ENCODE results near the gene FBXL17. TPM values are rescaled to one million over a fixed set of nuclear protein-coding genes. Genes with fewer than 3 reads are reported as not detected.

FBXL17 gene
- total and polyA plus RNA-seq, 3 experiments from 2014 or later, result 6.4 to 8.2 (median 6.9) TPM

DNA sequence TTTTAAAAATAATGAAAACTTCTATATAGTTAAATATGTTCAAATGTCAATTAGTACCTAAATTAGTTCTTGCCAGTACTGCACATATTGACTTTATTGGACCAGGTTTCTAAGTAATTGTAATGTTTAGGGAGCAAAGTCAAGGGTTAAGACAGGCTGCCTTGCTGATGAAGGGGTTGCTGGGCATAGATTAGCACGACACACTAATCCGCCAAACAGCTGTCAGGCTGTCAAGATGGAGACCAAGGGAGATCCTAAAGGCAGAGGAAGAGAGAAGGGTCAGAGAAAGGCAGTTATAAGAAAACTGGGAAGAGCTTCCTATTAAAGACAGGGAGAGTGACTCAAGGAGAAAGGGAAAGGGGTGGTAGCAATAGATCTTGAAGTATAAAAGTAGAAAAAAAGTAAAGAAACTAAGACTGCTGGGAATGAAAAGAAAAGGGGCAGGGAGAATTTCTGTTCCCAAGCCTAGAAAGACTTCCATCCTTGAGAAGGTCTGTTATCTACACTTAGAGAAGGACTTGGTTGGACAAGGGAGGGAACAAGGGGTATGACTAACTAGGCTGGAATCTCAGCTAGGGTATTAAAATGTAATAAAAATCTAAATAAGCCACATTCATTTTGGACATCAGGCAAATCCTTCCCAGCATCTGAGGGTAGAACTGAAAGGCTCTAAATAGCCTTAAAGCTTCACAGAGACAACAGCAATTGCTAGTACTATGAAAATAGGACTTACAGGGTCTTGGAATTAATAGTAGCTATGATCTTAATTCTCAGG lies 188.7 kb downstream of the FBXL17 start:
- Histone ChIP-seq H3K4me3 (ENCODE audit: low read length) (no peak overlapping the region), H3K4me1 (ENCODE audit: insufficient read depth, low read length) (no peaks in the 10 kb centered on the region), H3K9me3 (ENCODE audit: low read length) (no peaks in the 10 kb centered on the region), H3K27me3 (ENCODE audit: insufficient read depth, low read length, poor library complexity, severe bottlenecking) (no peaks in the 10 kb centered on the region), H3K36me3 (ENCODE audit: insufficient read depth, low read length) (no peaks in the 10 kb centered on the region), H3K27ac (ENCODE audit: low read depth, low read length) (no peak overlapping the region)
- H3K9me3 Mint-ChIP-seq, result no peaks in the 10 kb centered on the region
- no peaks in the 10 kb centered on the region for H3K27me3 Mint-ChIP-seq
- H3K36me3 Mint-ChIP-seq, result peaks cover 3 to 12% (median 8%) of the 10 kb centered on the region in 3 donors
- ChIA-PET CTCF (interaction anchor here (1.1 kb wide), 1 partner anchor 67 kb away, joined by 4 read pairs; no protein-coding TSS in a partner anchor), POLR2A (no interaction called here)
- H3K4me1 Mint-ChIP-seq, result no peaks in the 10 kb centered on the region
- no peak overlapping the region for H3K4me3 Mint-ChIP-seq
- no peak for DNase-seq
- H3K27ac Mint-ChIP-seq, result no peak overlapping the region

DNA sequence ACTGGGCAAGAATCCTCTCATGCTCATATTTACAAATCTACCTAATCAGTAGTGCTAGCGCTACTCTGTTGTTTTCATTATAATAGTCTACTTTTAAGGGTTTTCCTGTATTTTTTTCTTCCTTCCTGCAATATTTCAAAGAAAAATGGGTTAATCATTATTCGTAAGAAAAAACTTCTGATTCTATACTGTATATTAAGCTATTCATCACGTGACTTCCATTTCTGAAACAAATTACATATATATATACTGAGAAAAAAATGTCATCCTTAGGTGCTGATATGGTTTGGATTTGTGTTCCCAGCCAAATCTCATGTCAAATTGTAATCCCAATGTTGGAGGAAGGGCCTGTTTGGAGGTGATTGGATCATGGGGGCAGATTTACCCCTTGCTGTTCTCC lies 197.0 kb downstream of the FBXL17 start:
- no peak overlapping the region for H3K4me3 ChIP-seq (ENCODE audit: low read length)
- no peak for DNase-seq
- POLR2A ChIA-PET, result no interaction called here
- CTCF ChIA-PET, result no interaction called here
- H3K9me3 Mint-ChIP-seq, result no peaks in the 10 kb centered on the region
- H3K27me3 Mint-ChIP-seq, result no peaks in the 10 kb centered on the region
- H3K27ac Mint-ChIP-seq, result no peak overlapping the region
- H3K27ac ChIP-seq (ENCODE audit: low read depth, low read length), result no peak overlapping the region
- no peak overlapping the region for H3K4me3 Mint-ChIP-seq
- no peaks in the 10 kb centered on the region for H3K4me1 Mint-ChIP-seq
- no peaks in the 10 kb centered on the region for H3K36me3 ChIP-seq (ENCODE audit: insufficient read depth, low read length)
- peaks cover 13 to 28% (median 14%) of the 10 kb centered on the region in 3 donors for H3K36me3 Mint-ChIP-seq
- no peaks in the 10 kb centered on the region for H3K27me3 ChIP-seq (ENCODE audit: insufficient read depth, low read length, poor library complexity, severe bottlenecking)
- H3K4me1 ChIP-seq (ENCODE audit: insufficient read depth, low read length), result no peaks in the 10 kb centered on the region
- H3K9me3 ChIP-seq (ENCODE audit: low read length), result no peaks in the 10 kb centered on the region

DNA sequence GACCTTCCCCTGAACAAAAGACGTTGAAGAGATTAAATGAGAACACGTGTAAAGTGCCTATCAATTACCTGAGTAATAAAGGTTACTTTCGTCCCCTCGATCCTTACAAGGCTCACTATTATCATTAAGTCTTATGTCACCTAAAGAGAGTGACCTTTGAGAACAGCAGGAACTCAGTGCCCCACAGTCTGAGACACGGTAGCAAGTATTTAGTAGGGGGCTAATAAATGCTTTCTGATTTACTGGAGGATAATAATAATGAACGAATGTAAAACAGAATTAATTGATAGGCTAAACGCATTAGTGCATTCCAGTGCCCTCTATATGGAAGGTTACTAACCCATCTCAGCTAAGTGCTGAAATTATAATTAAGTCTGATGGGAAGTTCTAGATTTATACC lies 199.9 kb downstream of the FBXL17 start:
- Histone ChIP-seq H3K4me3 (ENCODE audit: low read length) (no peak overlapping the region), H3K36me3 (ENCODE audit: insufficient read depth, low read length) (no peaks in the 10 kb centered on the region), H3K9me3 (ENCODE audit: low read length) (no peaks in the 10 kb centered on the region), H3K27me3 (ENCODE audit: insufficient read depth, low read length, poor library complexity, severe bottlenecking) (no peaks in the 10 kb centered on the region), H3K4me1 (ENCODE audit: insufficient read depth, low read length) (no peaks in the 10 kb centered on the region), H3K27ac (ENCODE audit: low read depth, low read length) (no peak overlapping the region)
- POLR2A ChIA-PET, result no interaction called here
- no peaks in the 10 kb centered on the region for H3K27me3 Mint-ChIP-seq
- no peak overlapping the region for H3K4me3 Mint-ChIP-seq
- H3K4me1 Mint-ChIP-seq, result no peaks in the 10 kb centered on the region
- no peak for DNase-seq
- CTCF ChIA-PET, result no interaction called here
- no peaks in the 10 kb centered on the region for H3K9me3 Mint-ChIP-seq
- no peak overlapping the region for H3K27ac Mint-ChIP-seq
- peaks cover 9 to 21% (median 14%) of the 10 kb centered on the region in 3 donors for H3K36me3 Mint-ChIP-seq

DNA sequence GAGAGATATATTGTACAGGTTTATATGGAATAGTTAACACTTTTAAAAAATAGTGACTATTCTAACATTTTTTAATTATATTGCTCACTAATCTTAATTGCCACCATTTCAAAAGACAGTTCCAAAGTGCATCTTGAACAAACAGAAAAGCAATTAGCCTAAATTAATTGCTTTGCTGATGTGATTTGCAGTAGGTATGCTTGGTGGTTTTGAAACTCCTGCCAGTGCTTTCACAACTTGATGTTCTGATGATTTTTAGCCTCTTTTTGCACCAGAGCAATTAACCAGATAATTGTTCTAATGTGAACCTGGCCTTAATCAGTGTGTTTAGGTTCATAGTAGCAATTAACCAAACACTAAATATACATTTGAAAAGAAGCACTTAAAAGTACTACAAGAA lies 207.6 kb downstream of the FBXL17 start:
- no peak overlapping the region for H3K4me3 ChIP-seq (ENCODE audit: low read length)
- no peaks in the 10 kb centered on the region for H3K27me3 Mint-ChIP-seq
- H3K9me3 Mint-ChIP-seq, result no peaks in the 10 kb centered on the region
- no peaks in the 10 kb centered on the region for H3K4me1 Mint-ChIP-seq
- H3K27ac ChIP-seq (ENCODE audit: low read depth, low read length), result no peak overlapping the region
- H3K36me3 Mint-ChIP-seq, result peaks cover 11 to 20% (median 15%) of the 10 kb centered on the region in 3 donors
- DNase-seq, result no peak
- no peaks in the 10 kb centered on the region for H3K27me3 ChIP-seq (ENCODE audit: insufficient read depth, low read length, poor library complexity, severe bottlenecking)
- ChIA-PET POLR2A (no interaction called here), CTCF (no interaction called here)
- no peak overlapping the region for H3K27ac Mint-ChIP-seq
- H3K9me3 ChIP-seq (ENCODE audit: low read length), result no peaks in the 10 kb centered on the region
- no peaks in the 10 kb centered on the region for H3K4me1 ChIP-seq (ENCODE audit: insufficient read depth, low read length)
- no peak overlapping the region for H3K4me3 Mint-ChIP-seq
- no peaks in the 10 kb centered on the region for H3K36me3 ChIP-seq (ENCODE audit: insufficient read depth, low read length)

DNA sequence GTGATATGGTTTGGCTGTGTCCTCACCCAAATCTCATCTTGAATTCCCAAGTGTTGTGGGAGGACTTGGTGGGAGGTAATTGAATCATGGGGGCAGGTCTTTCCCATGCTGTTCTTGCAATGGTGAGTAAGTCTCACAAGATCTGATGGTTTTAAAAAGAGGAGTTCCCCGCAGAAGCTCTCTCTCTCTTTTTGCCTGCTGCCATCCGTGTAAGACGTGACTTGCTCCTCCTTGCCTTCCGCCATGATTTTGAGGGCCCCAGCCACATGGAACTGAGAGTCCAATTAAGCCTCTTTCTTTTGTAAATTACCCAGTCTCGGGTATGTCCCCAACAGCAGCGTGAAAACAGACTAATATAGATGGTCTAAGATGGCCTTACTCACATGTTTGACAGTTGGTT lies 210.1 kb downstream of the FBXL17 start:
- H3K9me3 ChIP-seq (ENCODE audit: low read length), result no peaks in the 10 kb centered on the region
- Mint-ChIP-seq H3K27ac (no peak overlapping the region), H3K4me3 (no peak overlapping the region), H3K4me1 (no peaks in the 10 kb centered on the region), H3K9me3 (no peaks in the 10 kb centered on the region), H3K27me3 (no peaks in the 10 kb centered on the region), H3K36me3 (peaks cover 11 to 23% (median 15%) of the 10 kb centered on the region in 3 donors)
- no peaks in the 10 kb centered on the region for H3K36me3 ChIP-seq (ENCODE audit: insufficient read depth, low read length)
- ChIA-PET CTCF (no interaction called here), POLR2A (no interaction called here)
- H3K27me3 ChIP-seq (ENCODE audit: insufficient read depth, low read length, poor library complexity, severe bottlenecking), result no peaks in the 10 kb centered on the region
- DNase-seq, result no peak
- H3K27ac ChIP-seq (ENCODE audit: low read depth, low read length), result no peak overlapping the region
- no peaks in the 10 kb centered on the region for H3K4me1 ChIP-seq (ENCODE audit: insufficient read depth, low read length)
- no peak overlapping the region for H3K4me3 ChIP-seq (ENCODE audit: low read length)

DNA sequence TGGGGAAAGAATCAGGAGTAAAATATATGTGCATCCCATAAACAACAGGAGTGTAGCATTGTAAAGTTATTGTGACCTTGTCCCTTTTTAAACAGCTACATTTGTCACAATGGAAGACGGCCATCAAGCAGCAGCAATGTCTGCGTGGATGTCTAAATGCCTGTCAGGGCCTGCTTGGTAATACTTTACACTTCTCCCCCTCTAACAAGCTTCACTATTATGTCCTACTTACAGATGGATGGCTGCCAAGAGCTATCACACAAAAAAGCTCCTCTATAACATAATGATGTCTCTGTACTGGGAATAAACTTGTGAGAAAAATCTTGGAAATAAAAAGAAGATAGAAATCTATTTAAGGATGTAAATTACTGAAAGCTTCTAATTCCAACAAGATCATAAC lies 213.0 kb downstream of the FBXL17 start:
- ChIA-PET POLR2A (no interaction called here), CTCF (no interaction called here)
- H3K36me3 Mint-ChIP-seq, result peaks cover 11 to 18% (median 12%) of the 10 kb centered on the region in 3 donors
- Histone ChIP-seq H3K4me3 (ENCODE audit: low read length) (no peak overlapping the region), H3K27me3 (ENCODE audit: insufficient read depth, low read length, poor library complexity, severe bottlenecking) (no peaks in the 10 kb centered on the region), H3K9me3 (ENCODE audit: low read length) (no peaks in the 10 kb centered on the region), H3K4me1 (ENCODE audit: insufficient read depth, low read length) (no peaks in the 10 kb centered on the region), H3K27ac (ENCODE audit: low read depth, low read length) (no peak overlapping the region), H3K36me3 (ENCODE audit: insufficient read depth, low read length) (no peaks in the 10 kb centered on the region)
- H3K4me1 Mint-ChIP-seq, result no peaks in the 10 kb centered on the region
- no peak overlapping the region for H3K4me3 Mint-ChIP-seq
- no peak for DNase-seq
- H3K9me3 Mint-ChIP-seq, result no peaks in the 10 kb centered on the region
- no peaks in the 10 kb centered on the region for H3K27me3 Mint-ChIP-seq
- H3K27ac Mint-ChIP-seq, result no peak overlapping the region

DNA sequence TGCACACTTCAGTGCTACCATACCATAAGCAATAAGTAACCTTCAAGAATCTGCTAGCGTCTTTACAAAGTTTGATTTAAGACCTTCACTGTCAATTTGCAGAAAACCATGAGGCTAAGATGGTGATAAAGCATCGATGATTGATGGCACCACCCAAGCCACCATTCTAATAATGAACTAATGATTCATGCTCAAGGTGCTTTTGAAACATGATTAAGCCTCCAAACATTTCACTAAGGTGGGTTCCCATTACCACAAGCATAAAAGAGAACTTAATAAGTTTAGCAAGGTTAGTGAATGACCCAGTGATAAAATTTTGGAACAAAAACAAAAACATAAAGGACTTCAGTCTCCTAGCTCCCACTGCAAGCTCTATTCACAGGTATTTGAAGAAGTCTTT lies 214.7 kb downstream of the FBXL17 start:
- Mint-ChIP-seq H3K4me3 (no peak overlapping the region), H3K4me1 (no peaks in the 10 kb centered on the region), H3K27me3 (no peaks in the 10 kb centered on the region), H3K9me3 (no peaks in the 10 kb centered on the region), H3K27ac (no peak overlapping the region), H3K36me3 (peaks cover 8 to 18% (median 11%) of the 10 kb centered on the region in 3 donors)
- DNase-seq, result no peak
- no peaks in the 10 kb centered on the region for H3K36me3 ChIP-seq (ENCODE audit: insufficient read depth, low read length)
- H3K4me1 ChIP-seq (ENCODE audit: insufficient read depth, low read length), result no peaks in the 10 kb centered on the region
- ChIA-PET POLR2A (no interaction called here), CTCF (no interaction called here)
- no peaks in the 10 kb centered on the region for H3K9me3 ChIP-seq (ENCODE audit: low read length)
- no peak overlapping the region for H3K4me3 ChIP-seq (ENCODE audit: low read length)
- H3K27ac ChIP-seq (ENCODE audit: low read depth, low read length), result no peak overlapping the region
- H3K27me3 ChIP-seq (ENCODE audit: insufficient read depth, low read length, poor library complexity, severe bottlenecking), result no peaks in the 10 kb centered on the region

DNA sequence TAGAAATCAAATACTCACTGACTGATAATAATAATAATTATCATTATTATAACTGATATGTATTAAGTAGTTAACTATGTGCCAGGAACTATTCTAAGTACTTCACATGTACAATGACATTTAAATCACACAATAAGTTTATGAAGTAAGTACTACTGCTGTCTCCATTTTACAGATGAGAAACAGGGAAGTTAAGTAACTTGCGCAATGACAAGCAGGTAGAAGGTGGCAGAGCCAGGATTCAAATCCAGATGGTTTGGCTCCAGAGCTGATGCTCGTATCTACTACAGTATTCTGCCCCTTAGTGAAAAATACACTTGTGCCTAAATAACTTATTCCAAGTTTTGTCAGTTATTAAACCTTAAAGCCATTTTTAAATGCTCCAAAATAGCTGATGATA lies 217.3 kb downstream of the FBXL17 start:
- H3K9me3 ChIP-seq (ENCODE audit: low read length), result no peaks in the 10 kb centered on the region
- H3K4me1 Mint-ChIP-seq, result no peaks in the 10 kb centered on the region
- H3K4me1 ChIP-seq (ENCODE audit: insufficient read depth, low read length), result no peaks in the 10 kb centered on the region
- H3K36me3 ChIP-seq (ENCODE audit: insufficient read depth, low read length), result no peaks in the 10 kb centered on the region
- no peak for DNase-seq
- H3K4me3 ChIP-seq (ENCODE audit: low read length), result no peak overlapping the region
- H3K27ac Mint-ChIP-seq, result no peak overlapping the region
- no peaks in the 10 kb centered on the region for H3K27me3 ChIP-seq (ENCODE audit: insufficient read depth, low read length, poor library complexity, severe bottlenecking)
- H3K27me3 Mint-ChIP-seq, result no peaks in the 10 kb centered on the region
- ChIA-PET CTCF (no interaction called here), POLR2A (no interaction called here)
- peaks cover 0 to 11% (median 8%) of the 10 kb centered on the region in 3 donors for H3K36me3 Mint-ChIP-seq
- H3K4me3 Mint-ChIP-seq, result no peak overlapping the region
- no peak overlapping the region for H3K27ac ChIP-seq (ENCODE audit: low read depth, low read length)
- no peaks in the 10 kb centered on the region for H3K9me3 Mint-ChIP-seq
